Loucy (cell line): ENCODE measurements around the gene SPRR5.

ENCODE experiments used
- EZH2phosphoT487 ChIP-seq: fragments of 200-600 bp; IDR thresholded peaks from 2 replicates; pipeline ENCODE4 v1.6.1; 2018; ENCODE audit warnings: antibody characterized with exemption, mild to moderate bottlenecking, moderate library complexity, borderline replicate concordance
- TF ChIP-seq, protein P1 (sequence below): fragments of 200-600 bp; sonication (generic); conservative IDR thresholded peaks from 2 replicates; pipeline ENCODE4 v1.5.1; 2014; ENCODE audit warnings: mild to moderate bottlenecking, antibody characterized with exemption, low read length

DNA sequence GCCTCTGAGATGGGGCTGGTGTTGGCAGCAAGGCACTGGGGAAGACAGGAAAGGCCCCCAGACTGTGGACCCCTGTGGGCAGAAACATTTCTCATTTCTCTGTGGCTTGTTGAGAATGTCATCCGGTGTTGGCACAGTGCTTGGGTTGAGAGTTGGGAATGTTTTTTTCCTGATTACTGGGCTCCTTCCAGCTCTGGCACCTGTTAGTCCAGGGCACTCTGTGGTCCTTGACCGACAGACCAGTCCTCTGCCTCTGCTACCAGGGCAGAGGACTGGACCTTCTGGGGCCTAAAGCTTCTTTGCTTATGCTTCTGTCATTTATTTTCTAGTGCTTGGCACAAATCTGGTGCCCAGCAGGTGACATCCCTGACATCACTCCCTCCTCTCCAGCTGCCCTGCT is 4.8 kb upstream of the SPRR5 start:
- TF ChIP-seq, protein P1, sequence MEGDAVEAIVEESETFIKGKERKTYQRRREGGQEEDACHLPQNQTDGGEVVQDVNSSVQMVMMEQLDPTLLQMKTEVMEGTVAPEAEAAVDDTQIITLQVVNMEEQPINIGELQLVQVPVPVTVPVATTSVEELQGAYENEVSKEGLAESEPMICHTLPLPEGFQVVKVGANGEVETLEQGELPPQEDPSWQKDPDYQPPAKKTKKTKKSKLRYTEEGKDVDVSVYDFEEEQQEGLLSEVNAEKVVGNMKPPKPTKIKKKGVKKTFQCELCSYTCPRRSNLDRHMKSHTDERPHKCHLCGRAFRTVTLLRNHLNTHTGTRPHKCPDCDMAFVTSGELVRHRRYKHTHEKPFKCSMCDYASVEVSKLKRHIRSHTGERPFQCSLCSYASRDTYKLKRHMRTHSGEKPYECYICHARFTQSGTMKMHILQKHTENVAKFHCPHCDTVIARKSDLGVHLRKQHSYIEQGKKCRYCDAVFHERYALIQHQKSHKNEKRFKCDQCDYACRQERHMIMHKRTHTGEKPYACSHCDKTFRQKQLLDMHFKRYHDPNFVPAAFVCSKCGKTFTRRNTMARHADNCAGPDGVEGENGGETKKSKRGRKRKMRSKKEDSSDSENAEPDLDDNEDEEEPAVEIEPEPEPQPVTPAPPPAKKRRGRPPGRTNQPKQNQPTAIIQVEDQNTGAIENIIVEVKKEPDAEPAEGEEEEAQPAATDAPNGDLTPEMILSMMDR = no peak
- TF ChIP-seq EZH2phosphoT487 = no peak
